ENCODE measurements around the gene PDE6D. TPM values are rescaled to one million over a fixed set of nuclear protein-coding genes. Genes with fewer than 3 reads are reported as not detected.

PDE6D gene
- total RNA-seq, 1 donor, result 19.2 TPM

DNA sequence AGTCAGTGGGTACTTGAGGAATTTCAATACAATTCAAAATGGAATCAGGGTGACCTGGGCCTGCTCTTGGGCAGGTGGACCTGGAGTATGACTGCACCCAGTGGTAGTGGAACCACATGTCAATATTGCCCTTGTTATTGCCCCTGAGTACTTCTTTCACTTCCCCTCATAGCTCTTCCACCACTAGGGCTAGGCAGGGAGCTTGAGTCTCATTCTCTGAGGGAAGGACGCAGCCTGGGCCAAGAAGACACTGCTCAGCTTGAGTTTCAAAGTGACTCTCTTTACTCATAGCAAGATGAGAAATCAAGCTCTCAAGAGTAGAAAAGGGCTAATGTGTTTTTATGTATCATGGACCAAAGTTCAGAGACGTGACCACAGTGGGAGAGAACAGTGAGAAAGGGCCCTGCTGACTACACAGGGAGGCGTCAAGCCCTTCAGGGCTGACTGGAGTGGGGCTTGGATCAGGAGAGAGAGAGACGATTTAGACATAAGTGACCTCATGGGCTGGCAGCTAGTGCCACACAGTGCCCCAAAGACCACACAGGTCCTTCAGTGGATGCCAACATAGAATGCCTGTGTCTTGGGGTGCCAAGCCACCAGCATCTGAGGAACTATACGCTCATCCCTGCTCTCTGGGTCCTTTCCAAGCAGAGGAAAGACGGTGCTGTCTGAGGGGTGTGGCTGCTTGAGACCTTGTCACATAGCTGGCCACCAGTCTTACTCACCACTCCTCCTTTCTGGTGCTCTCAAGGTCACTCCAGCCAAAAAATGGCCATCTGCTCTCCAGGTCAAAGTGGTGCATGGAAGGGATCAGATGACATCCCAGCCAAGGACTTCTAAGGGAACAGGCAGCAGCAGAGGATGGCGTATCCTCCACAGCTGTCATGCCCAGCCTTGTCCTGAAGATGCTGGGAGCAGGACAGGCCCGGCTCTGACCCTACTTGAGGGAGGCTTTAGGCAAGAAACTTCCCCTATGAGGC is 59.8 kb downstream of the PDE6D start:
- no peak for DNase-seq (ENCODE audit: insufficient read length, low spot score, missing footprints)
- Histone ChIP-seq H2AFZ (ENCODE audit: low read length) (no peak overlapping the region), H3K4me1 (ENCODE audit: insufficient read depth, low read length) (peaks cover 19% of the 10 kb centered on the region), H3K79me2 (ENCODE audit: insufficient read depth, low read length) (no peaks in the 10 kb centered on the region), H3K4me3 (ENCODE audit: insufficient read depth, low read length) (no peak overlapping the region), H4K20me1 (ENCODE audit: insufficient read depth, low read length) (no peaks in the 10 kb centered on the region), H3K27me3 (ENCODE audit: insufficient read depth, low read length) (no peaks in the 10 kb centered on the region), H3K36me3 (ENCODE audit: insufficient read depth, low read length) (no peaks in the 10 kb centered on the region), H3K27ac (ENCODE audit: low read depth, low read length) (no peak overlapping the region), H3K9me3 (ENCODE audit: low read depth, low read length) (no peaks in the 10 kb centered on the region), H3K4me2 (ENCODE audit: insufficient read depth, low read length) (no peak overlapping the region)
- TF ChIP-seq, protein P1, sequence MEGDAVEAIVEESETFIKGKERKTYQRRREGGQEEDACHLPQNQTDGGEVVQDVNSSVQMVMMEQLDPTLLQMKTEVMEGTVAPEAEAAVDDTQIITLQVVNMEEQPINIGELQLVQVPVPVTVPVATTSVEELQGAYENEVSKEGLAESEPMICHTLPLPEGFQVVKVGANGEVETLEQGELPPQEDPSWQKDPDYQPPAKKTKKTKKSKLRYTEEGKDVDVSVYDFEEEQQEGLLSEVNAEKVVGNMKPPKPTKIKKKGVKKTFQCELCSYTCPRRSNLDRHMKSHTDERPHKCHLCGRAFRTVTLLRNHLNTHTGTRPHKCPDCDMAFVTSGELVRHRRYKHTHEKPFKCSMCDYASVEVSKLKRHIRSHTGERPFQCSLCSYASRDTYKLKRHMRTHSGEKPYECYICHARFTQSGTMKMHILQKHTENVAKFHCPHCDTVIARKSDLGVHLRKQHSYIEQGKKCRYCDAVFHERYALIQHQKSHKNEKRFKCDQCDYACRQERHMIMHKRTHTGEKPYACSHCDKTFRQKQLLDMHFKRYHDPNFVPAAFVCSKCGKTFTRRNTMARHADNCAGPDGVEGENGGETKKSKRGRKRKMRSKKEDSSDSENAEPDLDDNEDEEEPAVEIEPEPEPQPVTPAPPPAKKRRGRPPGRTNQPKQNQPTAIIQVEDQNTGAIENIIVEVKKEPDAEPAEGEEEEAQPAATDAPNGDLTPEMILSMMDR (IDR thresholded peaks at IDR 0.05; ENCODE audit: extremely low read depth, low read depth, low read length), result no peak

DNA sequence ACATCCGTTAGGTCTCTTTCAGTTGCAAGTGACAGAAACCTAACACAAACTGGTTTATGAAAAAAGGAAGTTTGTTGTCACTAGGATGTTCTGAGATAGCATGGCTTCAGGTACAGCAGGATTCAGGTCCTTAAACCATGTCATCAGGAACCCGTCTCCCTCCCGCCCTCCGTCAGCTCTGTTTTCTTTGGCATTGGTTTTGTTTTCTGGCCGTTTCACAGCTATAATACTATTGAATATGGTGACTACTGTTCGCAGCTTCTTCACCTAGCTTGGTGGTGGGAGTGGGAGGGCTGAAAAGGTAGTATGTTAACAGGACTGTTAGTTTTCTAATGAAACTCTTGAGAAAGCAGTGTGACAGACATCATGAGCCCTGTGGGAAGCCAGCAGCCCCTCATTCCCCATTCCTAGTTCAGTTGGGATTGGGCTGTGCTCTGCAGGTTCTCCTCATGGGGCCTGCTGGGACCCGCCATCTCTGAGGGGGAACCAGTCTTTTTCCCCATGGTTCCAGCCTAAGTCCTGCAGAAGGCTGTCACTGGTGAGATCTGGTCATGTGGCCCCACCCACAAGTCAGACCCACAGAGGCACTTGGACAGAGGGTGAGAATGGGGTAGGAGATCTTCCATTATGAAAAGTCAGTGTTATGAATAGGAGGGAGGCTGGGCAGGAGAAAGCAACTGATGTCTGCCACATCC is 60.6 kb downstream of the PDE6D start:
- Histone ChIP-seq H2AFZ (ENCODE audit: low read length) (no peak overlapping the region), H3K4me3 (ENCODE audit: insufficient read depth, low read length) (no peak overlapping the region), H3K9me3 (ENCODE audit: low read depth, low read length) (no peaks in the 10 kb centered on the region), H3K27me3 (ENCODE audit: insufficient read depth, low read length) (no peaks in the 10 kb centered on the region), H3K79me2 (ENCODE audit: insufficient read depth, low read length) (no peaks in the 10 kb centered on the region), H3K4me1 (ENCODE audit: insufficient read depth, low read length) (peaks cover 28% of the 10 kb centered on the region), H3K27ac (ENCODE audit: low read depth, low read length) (no peak overlapping the region), H3K36me3 (ENCODE audit: insufficient read depth, low read length) (no peaks in the 10 kb centered on the region), H4K20me1 (ENCODE audit: insufficient read depth, low read length) (no peaks in the 10 kb centered on the region), H3K4me2 (ENCODE audit: insufficient read depth, low read length) (no peak overlapping the region)
- DNase-seq (ENCODE audit: insufficient read length, low spot score, missing footprints), result no peak
- TF ChIP-seq, protein P1 (IDR thresholded peaks at IDR 0.05; ENCODE audit: extremely low read depth, low read depth, low read length), result no peak

DNA sequence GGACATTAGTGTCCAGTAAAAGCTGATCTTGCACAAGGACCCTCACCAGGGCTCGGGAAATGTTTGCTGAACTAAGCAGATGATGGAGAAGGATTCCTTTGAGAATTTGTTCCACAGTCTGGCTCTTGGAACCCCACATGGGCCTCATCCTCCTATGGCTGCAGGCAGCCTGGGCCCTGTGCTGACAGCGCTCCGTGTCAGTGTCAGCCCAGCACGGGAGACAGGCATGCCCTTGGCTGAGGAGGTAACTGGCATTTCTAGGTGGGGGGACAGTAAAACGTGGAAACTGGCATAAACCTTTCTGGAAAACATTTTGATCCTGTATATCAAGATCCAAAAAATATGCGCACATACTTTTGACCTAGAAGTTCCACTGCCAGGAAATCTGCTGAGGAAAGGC is 62.3 kb downstream of the PDE6D start:
- Histone ChIP-seq H2AFZ (ENCODE audit: low read length) (no peak overlapping the region), H4K20me1 (ENCODE audit: insufficient read depth, low read length) (peaks cover 5% of the 10 kb centered on the region), H3K36me3 (ENCODE audit: insufficient read depth, low read length) (no peaks in the 10 kb centered on the region), H3K27ac (ENCODE audit: low read depth, low read length) (no peak overlapping the region), H3K4me3 (ENCODE audit: insufficient read depth, low read length) (no peak overlapping the region), H3K27me3 (ENCODE audit: insufficient read depth, low read length) (no peaks in the 10 kb centered on the region), H3K79me2 (ENCODE audit: insufficient read depth, low read length) (peaks cover under 1% of the 10 kb centered on the region), H3K4me1 (ENCODE audit: insufficient read depth, low read length) (peaks cover 36% of the 10 kb centered on the region), H3K4me2 (ENCODE audit: insufficient read depth, low read length) (no peak overlapping the region), H3K9me3 (ENCODE audit: low read depth, low read length) (no peaks in the 10 kb centered on the region)
- DNase-seq (ENCODE audit: insufficient read length, low spot score, missing footprints), result no peak
- TF ChIP-seq, protein P1 (IDR thresholded peaks at IDR 0.05; ENCODE audit: extremely low read depth, low read depth, low read length), result no peak
